ENCODE results near the gene SERPINB2. TPM values are rescaled to one million over a fixed set of nuclear protein-coding genes. Genes with fewer than 3 reads are reported as not detected.

SERPINB2 gene
- total RNA-seq, 4 donors from 2014 or later = 1.2 to 14.5 (median 3.0) TPM

DNA sequence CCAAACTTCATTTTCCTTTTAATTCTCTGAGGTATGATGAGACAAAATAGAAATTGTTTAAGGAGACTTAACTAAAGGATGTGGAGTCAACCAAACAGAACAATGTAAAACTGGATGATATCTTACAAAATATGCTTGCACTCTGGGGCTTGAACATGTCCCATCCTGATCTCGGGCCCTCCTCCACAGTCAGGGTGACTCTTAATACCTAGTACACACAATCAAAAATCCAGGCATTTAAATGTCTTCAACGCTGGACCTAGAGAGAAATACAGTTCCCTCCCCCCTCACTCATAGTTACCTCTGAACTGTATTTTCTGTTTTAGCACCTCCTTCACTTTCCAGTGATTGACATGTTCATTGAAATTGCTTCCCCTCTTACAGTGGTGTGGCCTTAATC, 36.9 kb upstream of the SERPINB2 start:
- no peak for ATAC-seq
- no peak overlapping the region for H3K4me3 ChIP-seq
- WGBS, 2 donors (ENCODE audit: low coverage in 1 of 2) = 69 to 90% methylated on average over 2 of the region's 2 CpGs
- no peaks in the 10 kb centered on the region for H3K36me3 ChIP-seq
- no peaks in the 10 kb centered on the region for H3K4me1 ChIP-seq
- no peaks in the 10 kb centered on the region for H3K27me3 ChIP-seq
- peaks cover 0 to 8% (median 0%) of the 10 kb centered on the region in 3 donors for H3K9me3 ChIP-seq
- H3K27ac ChIP-seq = no peak overlapping the region
- TF ChIP-seq EP300 (IDR thresholded peaks at IDR 0.05) (no peak), POLR2AphosphoS5 (IDR thresholded peaks at IDR 0.05) (no peak), POLR2A (IDR thresholded peaks at IDR 0.05) (no peak), CTCF (IDR thresholded peaks at IDR 0.05) (no peak)

DNA sequence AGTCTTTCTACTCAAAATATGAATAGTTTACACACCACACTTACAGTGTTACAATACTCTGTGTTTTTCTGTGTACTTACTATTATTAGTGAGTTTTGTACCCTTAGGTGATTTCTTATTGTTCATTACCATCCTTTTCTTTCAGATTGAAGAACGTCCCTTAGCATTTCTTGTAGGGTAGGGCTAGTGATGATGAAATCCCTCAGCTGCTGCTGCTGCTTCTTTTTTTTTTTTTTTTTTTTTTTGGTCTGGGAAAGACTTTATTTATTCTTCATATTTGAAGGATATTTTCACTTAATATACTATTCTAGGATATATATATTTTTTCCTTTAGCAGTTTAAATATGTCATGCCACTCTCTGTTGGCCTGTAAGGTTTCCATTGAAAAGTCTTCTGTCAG, 29.0 kb upstream of the SERPINB2 start:
- H3K4me3 ChIP-seq = no peak overlapping the region
- no peak overlapping the region for H3K27ac ChIP-seq
- no peak for ATAC-seq
- no peaks in the 10 kb centered on the region for H3K36me3 ChIP-seq
- TF ChIP-seq EP300 (IDR thresholded peaks at IDR 0.05) = no peak
- no peak for TF ChIP-seq POLR2AphosphoS5 (IDR thresholded peaks at IDR 0.05)
- no peak for TF ChIP-seq CTCF (IDR thresholded peaks at IDR 0.05)
- no peak for TF ChIP-seq POLR2A (IDR thresholded peaks at IDR 0.05)
- H3K27me3 ChIP-seq = no peaks in the 10 kb centered on the region
- 11 to 25% methylated on average over 1 of the region's 1 CpG for WGBS, 2 donors (ENCODE audit: low coverage in 1 of 2)
- H3K4me1 ChIP-seq = no peaks in the 10 kb centered on the region
- H3K9me3 ChIP-seq = peaks cover 0 to 9% (median 0%) of the 10 kb centered on the region in 3 donors

- WGBS, 2 donors (ENCODE audit: low coverage in 1 of 2) = 87% methylated on average over 2 of the region's 2 CpGs; no CpG with 5 or more reads in 1 of the 2 donors
- Histone ChIP-seq H3K27me3 (no peaks in the 10 kb centered on the region), H3K36me3 (no peaks in the 10 kb centered on the region), H3K27ac (no peak overlapping the region), H3K9me3 (peaks cover 0 to 6% (median 0%) of the 10 kb centered on the region in 3 donors), H3K4me1 (no peaks in the 10 kb centered on the region), H3K4me3 (no peak overlapping the region)
- TF ChIP-seq CTCF (IDR thresholded peaks at IDR 0.05) (no peak), POLR2A (IDR thresholded peaks at IDR 0.05) (no peak), POLR2AphosphoS5 (IDR thresholded peaks at IDR 0.05) (no peak), EP300 (IDR thresholded peaks at IDR 0.05) (no peak)
- ATAC-seq = no peak
These were observed 27.6 kb upstream of the SERPINB2 start for GRCh38 chr18:63859781-63860475.

GRCh38 chr18:63860531-63860930, 27.0 kb upstream of the SERPINB2 start:
- Histone ChIP-seq H3K4me3 (no peak overlapping the region), H3K27me3 (no peaks in the 10 kb centered on the region), H3K4me1 (no peaks in the 10 kb centered on the region), H3K9me3 (peaks cover 0 to 2% (median 0%) of the 10 kb centered on the region in 3 donors), H3K27ac (no peak overlapping the region), H3K36me3 (no peaks in the 10 kb centered on the region)
- no peak for ATAC-seq
- WGBS, 2 donors (ENCODE audit: low coverage in 1 of 2) = 100% methylated on average over 1 of the region's 2 CpGs; no CpG with 5 or more reads in 1 of the 2 donors
- TF ChIP-seq POLR2A (IDR thresholded peaks at IDR 0.05) (no peak), POLR2AphosphoS5 (IDR thresholded peaks at IDR 0.05) (no peak), EP300 (IDR thresholded peaks at IDR 0.05) (no peak), CTCF (IDR thresholded peaks at IDR 0.05) (no peak)
